OCI-LY1 (cell line): ENCODE results near the gene SLBP.

Experiments
- H2AFZ ChIP-seq: fragments of 200-600 bp; sonication (generic), shearing (Covaris generic); 2 replicates; pipeline ENCODE4 v1.6.0; 2014; ENCODE audit warnings: antibody characterized with exemption, mild to moderate bottlenecking, low read length
- H3F3A ChIP-seq: fragments of 200-600 bp; sonication (generic), shearing (Covaris generic); 2 replicates; pipeline ENCODE4 v1.6.0; 2014; ENCODE audit warnings: mild to moderate bottlenecking, antibody characterized with exemption, low read length, moderate library complexity; ENCODE audit not compliant: insufficient read depth
- H3K27ac ChIP-seq: fragments of 200-600 bp; sonication (generic); 2 replicates; pipeline ENCODE4 v1.5.1; 2014; ENCODE audit warnings: low read length, mixed run types, mild to moderate bottlenecking, low read depth; ENCODE audit not compliant: poor library complexity, severe bottlenecking
- H3K27me3 ChIP-seq: fragments of 200-600 bp; sonication (generic); 2 replicates; pipeline ENCODE4 v1.6.0; 2014; ENCODE audit warnings: antibody characterized with exemption, mild to moderate bottlenecking, low read length, moderate library complexity; ENCODE audit not compliant: insufficient read depth
- H3K36me3 ChIP-seq: fragments of 200-600 bp; sonication (generic); 2 replicates; pipeline ENCODE4 v1.6.1; 2014; ENCODE audit warnings: mild to moderate bottlenecking, antibody characterized with exemption, low read length, moderate library complexity, mixed read lengths; ENCODE audit not compliant: insufficient read depth
- H3K4me1 ChIP-seq: fragments of 200-600 bp; sonication (generic); 2 replicates; pipeline ENCODE4 v1.5.1; 2014; ENCODE audit warnings: mild to moderate bottlenecking, low read length, moderate library complexity; ENCODE audit not compliant: insufficient read depth, severe bottlenecking
- H3K4me2 ChIP-seq: fragments of 200-600 bp; sonication (generic), shearing (Covaris generic); 2 replicates; pipeline ENCODE4 v1.6.1; 2014; ENCODE audit warnings: low read length
- H3K4me3 ChIP-seq: fragments of 200-600 bp; sonication (generic); 2 replicates; pipeline ENCODE4 v1.5.1; 2014; ENCODE audit warnings: low read length, low read depth, mild to moderate bottlenecking, mixed read lengths; ENCODE audit not compliant: poor library complexity, severe bottlenecking
- H3K79me2 ChIP-seq: fragments of 200-600 bp; shearing (Covaris generic); 2 replicates; pipeline ENCODE4 v1.6.1; 2016; ENCODE audit warnings: mixed run types, low read length, mixed read lengths; ENCODE audit not compliant: insufficient read depth
- H3K9ac ChIP-seq: fragments of 200-600 bp; sonication (generic), shearing (Covaris generic); 2 replicates; pipeline ENCODE4 v1.6.1; 2014; ENCODE audit warnings: mild to moderate bottlenecking, low read length, mixed read lengths
- H3K9me2 ChIP-seq: fragments of 200-600 bp; sonication (generic), shearing (Covaris generic); 2 replicates; pipeline ENCODE4 v1.6.1; 2014; ENCODE audit warnings: low read depth, mild to moderate bottlenecking, low read length, mixed read lengths
- H3K9me3 ChIP-seq: fragments of 200-600 bp; shearing (Covaris generic); 2 replicates; pipeline ENCODE4 v1.6.1; 2014; ENCODE audit warnings: low read length, mixed read lengths
- H4K20me1 ChIP-seq: fragments of 200-600 bp; sonication (generic), shearing (Covaris generic); 2 replicates; pipeline ENCODE4 v1.6.0; 2016; ENCODE audit warnings: mild to moderate bottlenecking, low read length; ENCODE audit not compliant: insufficient read depth
- CTCF ChIP-seq: fragments of 200-600 bp; sonication (generic), shearing (Covaris generic); IDR thresholded peaks from 2 replicates; pipeline ENCODE4 v1.5.1; 2017; ENCODE audit warnings: mild to moderate bottlenecking, antibody characterized with exemption, low read length, moderate library complexity, mixed read lengths
- EZH2 ChIP-seq: fragments of 200-600 bp; sonication (generic), shearing (Covaris generic); IDR thresholded peaks from 2 replicates; pipeline ENCODE4 v1.8.0; 2017; ENCODE audit warnings: borderline replicate concordance, mixed run types, mild to moderate bottlenecking, antibody characterized with exemption, low read length, moderate library complexity, mixed read lengths

SLBP gene

GRCh38 chr4:1755297-1755696 is 43.2 kb upstream of the SLBP start:
- no peak overlapping the region for H3K27ac ChIP-seq
- no peak overlapping the region for H3K4me2 ChIP-seq
- H3K9me2 ChIP-seq, result no peaks in the 10 kb centered on the region
- no peaks in the 10 kb centered on the region for H3K79me2 ChIP-seq
- H3K4me1 ChIP-seq, result no peaks in the 10 kb centered on the region
- TF ChIP-seq CTCF (no peak), EZH2 (no peak)
- no peaks in the 10 kb centered on the region for H3F3A ChIP-seq
- no peak overlapping the region for H3K4me3 ChIP-seq
- H2AFZ ChIP-seq, result no peak overlapping the region
- H3K9me3 ChIP-seq, result no peaks in the 10 kb centered on the region
- no peaks in the 10 kb centered on the region for H3K27me3 ChIP-seq
- no peaks in the 10 kb centered on the region for H3K36me3 ChIP-seq
- H4K20me1 ChIP-seq, result no peaks in the 10 kb centered on the region
- no peak overlapping the region for H3K9ac ChIP-seq

GRCh38 chr4:1754336-1754735 is 42.2 kb upstream of the SLBP start:
- no peaks in the 10 kb centered on the region for H4K20me1 ChIP-seq
- no peaks in the 10 kb centered on the region for H3K79me2 ChIP-seq
- no peaks in the 10 kb centered on the region for H3K4me1 ChIP-seq
- TF ChIP-seq EZH2 (no peak), CTCF (no peak)
- H3K4me2 ChIP-seq, result no peak overlapping the region
- H3K27me3 ChIP-seq, result no peaks in the 10 kb centered on the region
- H3K9me3 ChIP-seq, result no peaks in the 10 kb centered on the region
- H3K9ac ChIP-seq, result no peak overlapping the region
- H3K4me3 ChIP-seq, result no peak overlapping the region
- no peak overlapping the region for H3K27ac ChIP-seq
- no peaks in the 10 kb centered on the region for H3K36me3 ChIP-seq
- H2AFZ ChIP-seq, result no peak overlapping the region
- no peaks in the 10 kb centered on the region for H3K9me2 ChIP-seq
- H3F3A ChIP-seq, result no peaks in the 10 kb centered on the region

- no peak overlapping the region for H2AFZ ChIP-seq
- no peak overlapping the region for H3K4me2 ChIP-seq
- no peaks in the 10 kb centered on the region for H3K27me3 ChIP-seq
- H3K9me3 ChIP-seq, result no peaks in the 10 kb centered on the region
- H3K9ac ChIP-seq, result no peak overlapping the region
- H3K9me2 ChIP-seq, result no peaks in the 10 kb centered on the region
- no peaks in the 10 kb centered on the region for H3K36me3 ChIP-seq
- no peak overlapping the region for H3K4me3 ChIP-seq
- H3F3A ChIP-seq, result no peaks in the 10 kb centered on the region
- H4K20me1 ChIP-seq, result no peaks in the 10 kb centered on the region
- TF ChIP-seq CTCF (no peak), EZH2 (no peak)
- H3K27ac ChIP-seq, result no peak overlapping the region
- no peaks in the 10 kb centered on the region for H3K79me2 ChIP-seq
- H3K4me1 ChIP-seq, result no peaks in the 10 kb centered on the region
Observed at GRCh38 chr4:1753697-1754311, 41.7 kb upstream of the SLBP start.
